GM19238 (cell line): ENCODE data around the gene CIZ1.

Experiments
- DNase-seq: peaks from one replicate; pipeline ENCODE4 v3.0.0; 2011; ENCODE audit warnings: low spot score; ENCODE audit not compliant: insufficient read length

Gene CIZ1

GRCh38 chr9:128125580-128126354 is 65.6 kb downstream of the CIZ1 start:
- DNase-seq, result no peak

- no peak for DNase-seq
Measured at GRCh38 chr9:128124873-128125579, 66.3 kb downstream of the CIZ1 start.

GRCh38 chr9:128124451-128124850 is 66.9 kb downstream of the CIZ1 start:
- DNase-seq, result no peak

- no peak for DNase-seq
Measured at GRCh38 chr9:128123451-128124080, 67.8 kb downstream of the CIZ1 start.

- DNase-seq, result no peak
Measured at GRCh38 chr9:128122809-128123175, 68.6 kb downstream of the CIZ1 start.

GRCh38 chr9:128121924-128122808 is 69.2 kb downstream of the CIZ1 start:
- no peak for DNase-seq

- DNase-seq, result no peak
Measured at GRCh38 chr9:128121466-128121810, 69.9 kb downstream of the CIZ1 start.

GRCh38 chr9:128120741-128121465 is 70.5 kb downstream of the CIZ1 start:
- DNase-seq, result no peak

- DNase-seq, result no peak
Measured at GRCh38 chr9:128120061-128120740, 71.2 kb downstream of the CIZ1 start.

GRCh38 chr9:128118971-128119665 is 72.3 kb downstream of the CIZ1 start:
- DNase-seq, result no peak

GRCh38 chr9:128118472-128118857 is 72.9 kb downstream of the CIZ1 start:
- no peak for DNase-seq

- DNase-seq, result peak; percentile 86
Measured at GRCh38 chr9:128117613-128118471, 73.5 kb downstream of the CIZ1 start.

- no peak for DNase-seq
Measured at GRCh38 chr9:128116104-128117083, 75.0 kb downstream of the CIZ1 start.
